HG02571 (cell line): Measurements from ENCODE around the gene TLE3.

Experiments used
- ATAC-seq: cut with Tn5 transposase; IDR thresholded peaks from one replicate; pipeline ENCODE4 v1.9.1; 2021; ENCODE audit warnings: mild to moderate bottlenecking, moderate library complexity; ENCODE audit not compliant: unreplicated experiment

Gene TLE3

DNA sequence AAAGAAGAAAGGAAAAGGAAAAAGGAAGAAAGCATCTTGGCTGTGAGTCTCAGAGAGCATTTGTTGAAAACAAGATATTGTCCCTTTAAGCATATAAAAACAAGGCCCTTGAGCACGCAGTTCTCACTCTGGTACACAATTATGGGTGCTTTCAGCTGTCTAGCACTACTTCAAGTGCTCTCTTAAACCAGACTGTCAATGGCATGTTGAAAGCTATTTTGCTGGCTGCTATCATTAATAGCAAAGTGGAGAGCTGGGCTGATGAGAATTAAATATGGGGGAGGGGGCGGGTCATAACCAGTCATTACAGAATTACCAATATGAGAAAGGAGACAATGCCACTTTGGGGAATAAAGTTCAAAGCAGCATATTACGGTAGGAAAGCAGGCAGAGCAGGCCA is 9.3 kb downstream of the TLE3 start:
- ATAC-seq, result no peak

DNA sequence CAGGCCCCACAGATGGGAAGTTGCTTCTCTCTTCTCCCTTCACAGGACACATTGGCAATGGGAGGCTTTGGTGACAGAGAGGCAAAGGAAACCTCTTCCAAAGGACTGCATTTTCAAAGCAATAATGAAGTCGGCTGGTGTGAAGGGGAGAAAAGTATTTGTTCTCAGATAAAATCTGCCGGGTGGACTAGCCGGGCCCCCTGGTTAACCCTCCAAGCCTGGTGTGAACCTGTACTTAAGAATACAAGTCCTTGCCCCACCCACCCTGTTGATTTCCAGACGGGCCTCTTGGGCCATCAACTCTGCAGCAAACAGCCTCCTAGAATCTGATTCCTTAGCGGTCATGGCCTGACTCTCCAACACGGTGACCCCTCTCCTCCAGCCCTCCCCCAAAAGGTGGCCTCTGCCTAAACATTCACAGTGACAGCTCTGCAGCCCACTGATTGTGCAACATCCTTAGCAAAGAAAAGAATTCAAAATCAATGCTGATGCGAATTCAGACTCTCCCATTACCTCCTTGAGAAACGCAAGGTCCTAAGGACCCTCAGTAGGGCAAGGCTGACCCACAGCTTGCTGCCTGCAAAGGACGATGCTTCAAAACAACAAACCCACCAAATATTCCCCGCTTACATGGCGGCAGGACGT is 9.9 kb downstream of the TLE3 start:
- ATAC-seq, result no peak

DNA sequence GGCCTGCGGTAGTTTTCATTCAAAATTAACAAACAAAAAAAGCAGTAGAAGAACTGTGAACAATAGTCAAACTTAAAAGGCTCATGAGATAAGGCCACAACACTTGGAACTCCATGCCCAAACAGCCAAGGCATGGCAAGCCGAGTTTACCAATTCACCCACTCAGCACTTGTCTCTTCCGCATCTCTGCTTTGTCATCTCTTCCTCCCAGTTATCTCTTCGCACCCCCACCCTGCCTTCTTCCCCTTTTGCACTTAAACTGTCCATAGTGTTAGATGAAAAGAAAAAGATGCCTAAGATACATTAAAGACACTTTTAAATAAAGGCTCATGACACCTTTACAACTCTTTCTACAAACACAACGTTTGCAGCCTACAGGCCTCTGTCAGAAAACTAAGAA is 11.1 kb downstream of the TLE3 start:
- ATAC-seq, result no peak

DNA sequence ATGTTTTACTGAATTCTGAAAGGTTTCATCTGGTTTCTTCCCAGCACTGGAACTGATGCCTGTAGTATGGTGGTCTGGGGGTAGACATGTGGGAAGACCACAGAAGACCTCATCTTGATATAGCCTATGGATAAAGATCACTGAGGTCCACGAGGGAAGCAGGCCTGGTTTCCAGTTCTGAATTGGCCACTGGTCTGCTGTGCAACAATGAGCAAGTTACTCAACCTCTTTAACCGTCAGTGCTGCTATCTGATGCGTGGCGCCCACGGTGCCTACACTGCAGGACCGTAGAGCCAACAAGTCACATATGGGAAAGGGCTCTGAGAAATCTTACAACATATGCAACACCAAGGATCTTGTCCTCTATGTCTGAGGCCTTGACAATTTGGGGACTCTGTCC is 13.3 kb downstream of the TLE3 start:
- ATAC-seq, result no peak

DNA sequence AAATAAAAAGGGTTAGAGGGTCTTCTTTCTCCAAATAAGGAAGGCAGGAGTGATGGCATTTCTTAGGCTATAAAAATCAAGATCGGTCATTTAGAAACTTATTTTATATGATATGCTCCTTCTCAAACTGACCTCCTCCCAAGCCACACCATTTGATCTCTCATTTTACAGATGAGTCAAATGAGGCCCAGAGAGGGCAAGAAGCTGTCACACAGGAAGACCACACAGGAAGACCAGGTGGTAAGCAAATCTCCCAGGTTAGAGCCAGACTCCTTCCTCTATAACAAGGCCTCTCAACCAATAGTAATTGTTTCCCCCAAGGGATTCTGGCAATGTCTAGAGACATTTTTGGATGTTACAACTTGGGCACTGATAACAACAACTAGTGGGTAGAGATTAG is 13.8 kb downstream of the TLE3 start:
- ATAC-seq, result no peak

DNA sequence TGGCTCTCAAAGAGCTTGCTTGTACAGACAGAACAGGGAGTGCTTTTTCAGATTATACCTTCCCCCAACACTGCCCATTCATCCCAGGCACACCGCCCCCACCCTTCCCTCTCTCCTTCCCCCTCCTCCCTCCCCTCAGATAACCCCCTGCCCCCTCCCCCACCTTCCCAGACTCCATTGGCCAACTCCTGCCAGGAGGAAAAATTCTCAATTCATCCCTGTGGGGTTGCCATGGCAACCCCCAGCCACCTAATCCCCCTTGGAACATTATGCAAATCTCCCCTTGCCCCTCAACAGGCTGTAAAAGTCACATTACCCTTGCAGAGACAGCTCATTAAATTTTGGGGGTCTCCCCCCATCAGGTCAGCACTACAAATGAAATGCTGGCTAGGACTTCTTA is 14.3 kb downstream of the TLE3 start:
- no peak for ATAC-seq

DNA sequence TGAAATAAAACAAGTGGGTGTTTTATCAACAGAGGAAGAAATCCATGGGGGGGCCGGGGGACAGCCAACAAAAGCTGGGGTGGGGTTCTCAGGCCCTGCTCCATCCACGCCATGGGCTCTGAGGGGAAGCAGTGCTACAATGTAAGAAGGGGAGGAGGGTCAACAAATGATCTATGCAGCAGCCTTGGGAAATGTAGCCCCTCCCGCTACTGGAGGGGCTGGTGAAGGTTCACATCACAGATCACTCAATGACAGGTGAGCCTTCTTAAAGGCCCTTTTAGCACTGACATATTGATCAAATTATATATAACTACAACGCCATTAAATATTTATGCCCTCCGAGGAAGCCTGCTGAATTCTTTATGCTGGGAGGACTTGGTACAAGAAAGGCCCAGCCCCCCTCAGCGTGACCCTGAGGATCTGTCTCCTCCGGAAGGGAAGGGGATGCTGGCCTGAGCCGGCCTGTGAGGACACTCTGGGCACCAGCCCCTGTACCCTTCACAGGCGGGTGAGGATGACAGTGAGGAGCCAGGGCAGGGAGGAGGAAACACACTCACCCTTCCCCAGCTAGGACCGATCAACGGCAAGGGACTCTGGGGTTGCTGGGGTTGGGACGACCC is 15.3 kb downstream of the TLE3 start:
- ATAC-seq, result no peak

DNA sequence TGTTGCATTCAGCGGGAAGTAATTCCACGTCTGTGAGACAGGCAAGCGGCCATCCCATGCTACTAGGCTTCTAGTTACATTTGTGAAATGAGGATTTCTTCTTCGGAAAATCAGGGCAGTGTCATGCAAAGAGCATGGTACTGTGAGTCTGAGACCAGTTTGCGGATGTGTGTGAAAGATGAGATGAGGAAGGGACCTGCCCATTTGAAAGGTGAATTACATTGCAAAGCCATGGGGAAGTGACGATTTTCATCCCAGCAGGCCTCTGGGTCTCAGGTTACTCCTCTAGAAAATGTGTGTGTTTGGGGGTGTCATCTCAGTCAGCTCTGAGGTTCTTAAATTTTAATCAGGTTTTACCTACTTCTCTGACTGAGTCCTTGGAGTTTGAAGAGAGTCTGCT is 16.1 kb downstream of the TLE3 start:
- ATAC-seq, result no peak

DNA sequence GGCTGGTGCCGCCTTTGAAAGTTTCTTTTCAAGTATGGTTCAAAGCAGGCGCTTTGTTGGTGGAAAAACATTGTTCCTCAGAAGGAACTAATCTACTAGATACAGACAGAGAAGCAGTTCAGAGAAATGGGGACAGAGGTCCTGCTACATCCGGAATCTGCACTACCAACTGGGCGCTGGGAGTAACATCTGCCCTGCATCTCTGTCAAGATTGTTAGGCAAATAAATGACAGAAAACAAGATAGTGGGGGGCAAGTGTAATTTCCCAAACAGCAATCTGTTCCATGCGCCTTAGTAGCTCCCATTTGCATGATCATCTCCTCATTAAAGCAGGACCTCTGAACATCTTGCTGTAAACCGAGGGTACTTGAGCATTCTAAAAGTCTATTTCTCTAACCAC is 17.4 kb downstream of the TLE3 start:
- ATAC-seq, result no peak

DNA sequence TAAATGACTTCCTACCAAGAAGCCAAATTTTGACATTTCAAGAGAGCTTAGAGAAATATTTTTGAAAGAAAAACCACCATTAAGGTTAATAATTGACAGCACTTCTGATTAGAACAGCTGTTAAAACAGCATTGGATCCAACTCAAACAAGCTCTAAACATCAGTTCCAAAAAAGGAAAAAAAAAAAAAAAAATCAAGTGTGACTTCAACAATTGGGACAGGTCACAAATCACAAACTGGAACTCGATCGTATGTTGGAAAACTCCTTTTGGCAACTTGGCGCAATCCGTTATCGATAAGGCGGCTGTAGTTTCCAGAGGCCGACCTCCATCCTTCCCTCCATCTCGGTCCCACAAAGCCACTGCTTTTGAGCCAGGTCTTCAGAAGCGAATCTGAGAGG is 17.8 kb downstream of the TLE3 start:
- ATAC-seq, result no peak

DNA sequence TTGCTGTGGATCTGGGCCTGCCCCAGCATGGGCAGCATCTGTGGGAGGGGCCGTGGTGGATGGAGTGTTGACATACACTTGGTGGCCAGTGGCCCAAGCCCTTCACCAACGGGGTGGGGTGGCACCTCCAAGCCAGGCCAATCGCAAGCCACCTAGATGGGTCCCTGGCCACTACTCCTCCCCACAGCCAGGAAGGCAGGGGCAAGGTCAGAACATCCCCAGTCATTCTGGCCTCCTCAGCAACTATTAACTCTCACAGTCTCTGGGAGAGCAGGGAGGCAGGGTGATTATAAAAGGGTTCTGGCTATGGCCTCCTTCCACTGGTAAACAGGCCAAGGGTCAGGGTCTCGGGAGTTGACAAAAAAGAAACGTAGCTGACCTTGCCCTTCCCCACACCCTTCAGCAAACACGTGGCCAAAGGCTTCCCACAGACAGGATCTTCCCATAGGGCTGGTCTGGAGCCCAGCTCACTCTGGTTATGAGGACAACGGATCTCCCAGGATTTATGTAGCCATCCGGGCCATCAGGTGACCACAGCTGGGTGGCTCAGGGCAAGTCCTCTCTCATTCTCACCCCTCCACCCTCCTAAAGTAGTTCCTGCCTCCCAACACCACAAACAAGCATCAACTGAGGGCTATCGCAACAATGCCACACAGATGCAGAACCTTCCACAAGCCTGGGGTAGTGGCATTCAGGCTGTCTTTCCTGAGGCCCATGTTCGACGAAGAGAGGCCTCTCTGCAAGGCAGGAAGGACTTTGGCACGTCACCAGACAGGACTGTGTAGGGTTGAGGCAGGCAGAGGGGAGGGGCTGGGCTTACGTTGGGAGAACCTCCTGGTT is 18.9 kb downstream of the TLE3 start:
- ATAC-seq, result no peak

DNA sequence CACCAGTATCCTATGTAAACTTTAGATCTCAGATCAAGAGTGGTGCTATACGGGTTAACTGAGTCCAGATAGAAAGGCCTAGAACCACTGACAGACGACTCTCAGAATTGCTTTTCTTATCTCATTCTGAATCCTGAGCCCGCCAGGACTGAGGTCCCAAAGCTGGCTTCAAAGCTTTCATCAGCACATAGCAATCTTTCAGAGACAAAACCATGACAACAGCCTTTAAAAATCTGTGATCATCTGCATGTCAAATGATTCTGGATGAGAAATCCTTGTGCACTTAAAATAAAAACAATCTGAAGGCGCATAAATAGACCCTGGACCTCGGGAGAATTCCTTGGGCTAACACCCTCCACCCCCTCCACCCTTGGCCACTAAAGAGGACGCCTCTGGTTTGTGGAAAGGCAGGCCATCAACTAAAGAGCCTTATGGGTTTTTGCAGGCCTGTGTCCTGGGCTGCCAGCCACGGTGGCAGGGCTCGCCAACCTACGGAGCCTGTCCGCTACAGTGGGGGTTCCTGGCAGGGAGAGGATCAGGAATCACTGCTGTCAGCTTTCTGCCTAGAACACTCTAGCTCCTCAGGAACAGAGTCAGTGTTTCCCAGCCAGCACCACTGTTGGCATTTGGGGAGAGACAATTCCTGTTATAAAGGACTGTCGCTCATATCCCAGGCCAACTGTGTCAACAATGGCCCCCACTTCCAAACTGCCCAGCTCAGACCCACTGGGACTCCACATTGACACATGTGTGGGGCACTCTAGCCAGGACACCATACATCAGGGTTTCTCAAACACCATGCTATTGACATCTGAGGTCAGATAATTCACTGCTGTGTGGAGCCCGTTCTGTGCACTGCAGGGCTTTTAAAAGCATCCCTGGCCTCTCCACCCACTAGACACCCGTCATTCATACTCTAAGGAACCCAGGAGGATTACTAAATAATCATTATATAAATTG is 20.2 kb downstream of the TLE3 start:
- no peak for ATAC-seq

DNA sequence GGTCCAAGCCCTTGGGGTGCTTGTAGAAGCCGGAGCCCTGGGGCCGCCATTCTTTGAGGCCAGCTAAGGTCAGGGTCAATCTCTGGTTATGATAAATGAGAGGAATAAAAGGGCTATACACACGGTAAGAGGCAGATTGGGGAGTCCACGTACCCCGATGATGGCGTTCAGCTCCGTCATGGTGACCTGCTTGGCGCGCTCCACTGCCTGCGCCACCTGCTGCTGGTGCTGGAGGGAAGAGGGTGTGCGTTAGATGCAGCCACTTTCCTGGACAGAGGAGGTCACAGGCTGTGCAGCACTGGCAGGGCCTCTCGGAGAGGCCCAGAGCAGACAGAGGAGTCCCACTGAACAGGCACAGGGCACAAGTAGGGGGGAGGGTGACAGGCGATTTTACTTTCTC is 23.3 kb downstream of the TLE3 start:
- ATAC-seq, result no peak

DNA sequence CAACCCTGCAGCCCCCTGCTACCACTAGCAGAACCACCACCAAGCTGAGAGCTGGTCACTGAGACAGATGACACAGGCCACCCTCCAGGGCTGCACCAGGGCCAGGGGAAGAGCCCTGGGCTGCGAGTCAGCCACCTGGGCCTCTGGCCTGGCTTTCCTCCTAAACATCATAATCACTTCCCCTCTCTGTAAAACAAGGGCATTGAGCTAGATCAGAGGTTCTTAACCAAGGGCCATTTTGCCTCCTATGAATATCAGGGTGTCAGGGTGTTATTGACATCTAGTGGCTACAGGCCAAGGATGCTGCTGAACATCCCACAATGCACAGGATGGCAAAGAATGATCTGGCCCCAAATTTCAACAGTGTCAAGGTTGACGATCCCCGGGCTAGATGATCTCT is 25.2 kb downstream of the TLE3 start:
- no peak for ATAC-seq

DNA sequence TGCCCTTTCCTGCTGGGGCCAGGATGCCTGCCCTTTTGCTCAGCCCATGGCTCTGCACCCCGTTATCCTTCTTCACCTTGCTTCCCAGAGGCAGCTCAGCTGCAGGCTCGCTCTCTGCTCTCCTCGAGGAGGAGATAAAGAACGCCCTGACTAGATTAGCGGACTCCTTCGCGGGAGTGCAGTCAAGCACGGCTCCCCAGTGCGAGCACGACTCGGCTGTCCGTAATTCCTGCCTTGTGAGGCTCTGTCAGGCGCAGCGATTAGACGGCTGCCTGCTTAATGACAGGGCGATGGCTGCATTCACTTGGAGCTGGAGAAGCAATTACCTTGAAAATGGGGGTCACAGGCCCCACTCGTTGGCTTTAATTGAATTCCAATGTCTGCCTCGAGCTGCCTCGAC is 25.9 kb downstream of the TLE3 start:
- ATAC-seq, result no peak

DNA sequence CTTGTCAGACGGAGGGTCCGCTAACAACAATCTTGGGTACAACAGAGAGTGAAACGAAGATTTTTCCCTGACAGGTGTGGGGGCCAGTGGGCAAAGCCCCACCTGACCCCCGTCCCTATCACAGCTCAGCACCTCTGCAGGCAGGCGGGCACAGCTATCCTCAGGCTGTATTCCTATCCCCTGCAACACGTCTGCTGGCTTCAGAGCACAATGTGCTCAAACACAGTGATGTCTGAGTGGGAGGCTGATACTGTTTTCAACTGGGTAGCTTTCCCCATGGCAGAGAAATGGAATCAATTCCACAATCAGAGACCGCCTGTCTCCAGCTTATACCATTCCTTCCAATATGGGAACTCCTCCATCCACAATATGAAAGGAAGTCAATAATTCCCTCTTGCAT is 28.0 kb downstream of the TLE3 start:
- ATAC-seq, result no peak

DNA sequence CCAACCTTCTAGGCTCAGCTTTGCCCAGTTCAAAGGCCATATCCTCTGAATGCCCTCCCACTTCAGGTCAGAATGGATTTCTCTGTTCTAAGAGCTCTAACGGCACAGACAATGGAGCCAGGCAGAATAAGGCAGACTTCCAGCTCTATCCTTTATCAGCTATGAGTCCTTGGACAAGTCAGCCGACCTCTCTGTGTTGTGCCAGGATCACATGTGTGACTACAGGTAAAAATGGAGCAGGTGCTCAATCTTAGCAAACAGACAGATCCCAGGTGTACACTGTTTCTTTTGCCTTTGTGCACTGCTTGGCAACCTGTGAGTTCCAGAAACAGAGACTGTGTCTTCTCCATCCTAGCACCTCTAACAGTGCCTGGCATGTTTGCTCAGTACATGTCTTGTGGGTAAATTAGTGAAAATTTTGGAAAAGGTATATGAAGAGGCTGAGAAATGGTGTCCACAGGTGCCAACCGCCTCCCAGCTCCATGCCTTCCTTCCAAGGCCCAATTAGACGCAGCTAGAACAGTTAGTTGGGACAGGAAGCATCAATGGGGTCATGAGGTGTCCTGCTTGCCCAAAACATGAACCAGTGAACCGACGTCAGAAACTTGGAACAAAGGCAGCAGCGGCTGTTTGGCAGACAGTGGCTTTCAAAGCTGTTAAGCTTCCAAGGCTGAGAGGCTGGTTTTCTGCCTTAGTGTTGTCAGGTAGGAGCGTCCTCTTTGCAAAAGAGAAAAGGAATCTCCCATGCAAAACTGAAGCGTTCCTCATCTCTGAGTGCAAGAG is 28.7 kb downstream of the TLE3 start:
- ATAC-seq, result no peak

DNA sequence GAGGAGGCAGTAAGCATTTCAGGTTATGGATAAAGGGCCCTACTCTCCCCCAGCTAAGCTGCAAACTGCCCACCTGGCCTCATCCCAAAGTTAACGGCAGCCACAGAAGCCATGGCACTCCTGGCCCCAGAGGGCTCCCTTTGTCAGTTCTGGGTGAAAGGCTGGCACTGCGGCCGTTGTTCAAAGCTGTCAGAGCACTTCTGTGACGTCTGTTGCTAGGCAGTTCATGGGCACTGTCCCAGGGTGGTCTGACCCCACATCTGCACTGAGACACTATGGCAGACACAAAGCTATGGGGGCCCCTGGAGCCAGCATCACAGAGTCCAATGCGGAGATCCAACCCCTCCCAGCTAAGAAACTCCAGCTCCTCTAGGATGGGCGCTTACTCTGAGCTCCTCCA is 30.0 kb downstream of the TLE3 start:
- no peak for ATAC-seq

DNA sequence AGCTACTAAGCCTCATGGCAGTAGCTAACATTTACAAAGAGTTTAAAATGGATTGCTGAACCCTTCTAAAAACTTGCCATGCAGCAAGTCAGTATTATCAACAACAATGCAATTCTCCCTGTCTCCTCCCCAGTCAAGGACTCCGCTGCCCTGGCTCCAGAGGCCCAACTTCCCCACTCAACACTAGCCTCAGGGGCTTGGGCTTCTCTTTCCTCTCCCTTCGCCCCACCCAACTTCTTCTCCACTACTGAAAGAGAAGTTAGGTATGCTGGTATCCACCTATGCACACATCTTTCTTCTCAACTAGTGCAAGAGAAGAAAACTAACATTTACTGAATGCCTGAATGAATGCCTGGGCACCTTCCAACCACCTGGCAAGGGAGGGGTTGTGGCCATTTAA is 30.7 kb downstream of the TLE3 start:
- ATAC-seq, result no peak

DNA sequence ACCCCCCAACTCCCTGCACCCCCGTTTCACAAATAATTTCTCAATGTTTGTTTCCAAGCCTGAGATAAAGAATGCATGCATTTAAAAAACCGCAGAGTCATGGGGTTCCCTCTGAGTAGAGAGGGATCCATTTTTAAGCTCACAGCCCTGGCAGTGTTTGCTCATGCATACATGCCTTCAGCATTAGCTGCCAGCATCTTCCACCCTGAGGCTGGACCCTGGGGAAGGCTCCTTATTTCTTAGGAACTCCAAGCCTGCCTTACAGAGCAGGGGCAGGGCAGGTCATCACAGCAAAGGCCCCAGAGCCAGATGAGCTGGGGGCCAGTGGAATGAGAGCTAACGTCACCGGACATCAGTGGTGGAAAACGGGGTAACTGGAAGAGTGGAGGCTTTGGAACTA is 31.3 kb downstream of the TLE3 start:
- no peak for ATAC-seq
